Measurements from ENCODE around the gene SH2D1B.
"Not testable (repeated sequence)": the region's sequence is repeated elsewhere in the genome, so short reads cannot be mapped to it uniquely, and the experiment has no call there.

DNA sequence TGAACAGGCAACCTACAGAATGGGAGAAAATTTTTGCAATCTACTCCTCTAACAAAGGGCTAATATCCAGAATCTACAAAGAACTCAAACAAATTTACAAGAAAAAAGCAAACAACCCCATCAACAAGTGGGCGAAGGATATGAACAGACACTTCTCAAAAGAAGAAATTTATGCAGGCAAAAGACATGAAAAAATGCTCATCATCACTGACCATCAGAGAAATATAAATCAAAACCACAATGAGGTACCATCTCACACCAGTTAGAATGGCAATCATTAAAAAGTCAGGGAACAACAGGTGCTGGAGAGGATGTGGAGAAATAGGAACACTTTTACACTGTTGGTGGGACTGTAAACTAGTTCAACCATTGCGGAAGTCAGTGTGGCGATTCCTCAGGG lies 42.4 kb upstream of the SH2D1B start:
- TF ChIP-seq POLR2AphosphoS5, CTCF (IDR thresholded peaks at IDR 0.05): not testable (repeated sequence)
